GM18951 (cell line): ENCODE results near the gene ABAT.

Source experiments
- POLR2A ChIP-seq: IDR thresholded peaks from 4 replicates; pipeline ENCODE4 v1.6.1; 2011; ENCODE audit warnings: mild to moderate bottlenecking; ENCODE audit not compliant: insufficient read length, insufficient read depth; ENCODE audit errors: extremely low read depth
- in situ Hi-C: fragments of 300-500 bp; cut with MboI; formaldehyde crosslinking; loops from one replicate; pipeline ENCODE4 v1.12.0; 2022; ENCODE audit warnings: low sequenced_read_pairs, mixed read lengths, inconsistent platforms; ENCODE audit not compliant: unreplicated experiment

Gene ABAT

DNA sequence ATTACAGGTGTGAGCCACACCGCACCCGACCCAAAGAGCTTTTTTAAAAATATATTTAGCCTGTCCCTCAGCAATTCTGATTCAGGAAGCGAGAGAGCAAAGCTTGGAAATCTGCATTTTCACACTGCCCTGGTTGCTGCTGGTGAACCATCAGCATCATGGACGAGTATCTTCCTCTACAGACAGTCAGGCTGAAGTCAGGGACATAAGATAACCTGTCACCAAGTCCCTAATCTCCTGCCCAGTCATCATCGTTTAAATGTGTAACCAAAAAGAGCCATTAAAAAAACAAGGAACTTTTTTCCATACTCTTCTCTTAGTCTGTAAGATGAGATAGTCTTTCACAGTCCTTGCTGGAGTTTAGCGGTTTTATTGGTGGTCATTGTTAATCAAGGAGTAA lies 129.9 kb downstream of the ABAT start:
- in situ Hi-C loops = no loop called here

DNA sequence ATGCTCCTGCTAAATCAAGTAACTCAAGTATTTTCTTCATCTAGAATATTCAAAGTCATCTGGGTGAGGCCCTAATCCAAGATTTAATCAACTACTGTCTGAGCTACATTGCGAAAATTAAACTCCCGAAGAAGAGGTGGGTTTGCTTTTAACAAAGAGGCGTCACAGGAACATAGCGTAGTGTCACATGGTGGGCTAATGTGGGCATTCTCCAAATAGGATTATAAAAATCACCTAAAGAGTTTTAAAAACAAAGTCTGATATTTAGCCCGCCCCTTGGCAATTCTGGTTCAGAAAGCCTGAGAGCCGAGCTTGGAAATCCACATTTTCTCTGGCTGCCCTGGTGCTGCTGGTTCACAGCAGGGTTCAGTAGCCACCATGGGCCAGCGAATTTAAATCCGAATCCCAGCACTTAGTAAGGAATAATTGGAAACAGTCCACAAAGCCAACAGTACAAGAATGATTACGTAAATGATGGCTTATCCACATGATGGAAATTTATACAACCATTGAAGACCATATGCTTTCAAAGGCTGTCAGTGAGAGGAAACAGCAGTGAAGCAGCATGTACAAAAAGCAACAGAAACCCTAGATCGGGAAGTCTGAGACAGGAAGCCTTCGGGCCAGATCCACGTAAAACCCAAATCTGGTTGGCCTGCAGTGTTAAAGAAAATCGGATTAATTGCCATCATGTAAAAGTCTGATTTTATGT lies 132.0 kb downstream of the ABAT start:
- no peak for TF ChIP-seq POLR2A
- in situ Hi-C loops = no loop called here

More for the DNA sequence above, 129.9 kb downstream of the ABAT start:
- TF ChIP-seq POLR2A = no peak

DNA sequence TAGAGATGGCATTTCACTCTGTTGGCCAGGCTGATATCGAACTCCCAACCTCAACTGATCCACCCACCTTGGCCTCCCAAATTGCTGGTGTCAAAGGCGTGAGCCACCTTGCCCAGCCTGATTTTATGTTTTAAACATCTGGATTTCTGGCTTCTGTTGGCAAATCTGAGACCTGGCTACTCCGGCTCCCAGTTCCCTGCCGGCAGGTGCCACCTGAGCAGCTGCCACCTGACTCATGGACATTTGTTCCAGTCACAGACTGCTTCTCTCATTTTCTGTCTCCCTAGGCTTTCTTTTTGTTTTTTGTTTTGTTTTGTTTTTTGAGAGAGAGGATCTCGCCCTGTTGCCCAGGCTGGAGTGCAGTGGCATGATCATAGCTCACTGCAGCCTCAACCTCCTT lies 132.8 kb downstream of the ABAT start:
- in situ Hi-C loops = no loop called here
- no peak for TF ChIP-seq POLR2A

DNA sequence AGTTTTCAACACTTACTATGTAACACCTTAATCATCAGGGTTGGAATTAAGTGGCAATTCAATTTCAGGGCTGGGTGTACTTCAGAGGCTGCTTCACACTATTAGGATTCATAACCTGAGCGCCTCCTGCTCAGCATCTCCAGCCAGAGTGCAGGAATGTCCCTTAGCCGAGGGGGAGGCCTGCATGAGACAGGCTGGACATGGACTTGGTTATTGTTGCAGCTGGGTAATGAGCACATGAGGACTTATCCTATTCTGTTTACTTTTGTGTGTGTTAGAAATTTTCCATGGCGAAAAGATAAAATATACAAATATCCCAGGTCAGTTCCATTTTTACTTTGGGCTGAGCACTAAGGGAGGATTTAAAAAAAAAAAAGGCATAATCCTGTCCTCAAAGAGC lies 133.6 kb downstream of the ABAT start:
- TF ChIP-seq POLR2A = no peak
- in situ Hi-C loops = no loop called here

DNA sequence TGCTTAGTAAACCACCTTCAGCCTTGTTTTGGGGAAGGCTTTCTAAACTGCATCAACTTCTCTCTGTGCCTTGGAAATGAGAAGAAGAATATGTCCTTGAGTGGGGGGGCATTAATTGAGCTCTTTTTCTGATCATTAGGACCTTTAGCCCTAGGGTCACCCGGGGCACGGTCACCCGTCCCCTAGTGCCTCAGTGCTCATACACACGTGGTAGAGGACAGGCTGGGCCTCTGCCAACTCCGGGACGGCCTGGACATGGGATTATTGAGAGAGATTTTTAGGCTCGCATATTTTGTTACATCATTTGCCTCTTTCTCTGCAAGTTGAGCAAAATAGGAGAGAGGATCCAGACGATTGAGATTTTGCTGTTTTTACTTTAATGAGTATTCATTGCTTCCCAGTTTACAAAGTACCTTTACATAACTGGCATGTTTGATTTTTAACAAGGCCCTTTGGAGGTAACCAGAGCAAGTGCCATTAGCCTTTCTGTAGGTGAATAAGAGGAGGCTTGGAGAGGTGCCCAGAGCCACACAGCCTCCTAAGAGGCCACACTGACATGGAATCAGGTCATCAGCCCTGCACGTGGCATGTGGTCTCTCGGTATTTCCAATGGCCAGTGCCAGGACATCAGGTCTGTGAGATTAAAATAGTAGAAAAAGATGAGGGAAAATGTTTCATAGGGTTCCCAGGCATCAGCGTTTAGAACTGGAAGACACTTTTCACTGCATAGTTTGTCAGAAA lies 134.4 kb downstream of the ABAT start:
- in situ Hi-C loops = no loop called here
- TF ChIP-seq POLR2A = no peak

DNA sequence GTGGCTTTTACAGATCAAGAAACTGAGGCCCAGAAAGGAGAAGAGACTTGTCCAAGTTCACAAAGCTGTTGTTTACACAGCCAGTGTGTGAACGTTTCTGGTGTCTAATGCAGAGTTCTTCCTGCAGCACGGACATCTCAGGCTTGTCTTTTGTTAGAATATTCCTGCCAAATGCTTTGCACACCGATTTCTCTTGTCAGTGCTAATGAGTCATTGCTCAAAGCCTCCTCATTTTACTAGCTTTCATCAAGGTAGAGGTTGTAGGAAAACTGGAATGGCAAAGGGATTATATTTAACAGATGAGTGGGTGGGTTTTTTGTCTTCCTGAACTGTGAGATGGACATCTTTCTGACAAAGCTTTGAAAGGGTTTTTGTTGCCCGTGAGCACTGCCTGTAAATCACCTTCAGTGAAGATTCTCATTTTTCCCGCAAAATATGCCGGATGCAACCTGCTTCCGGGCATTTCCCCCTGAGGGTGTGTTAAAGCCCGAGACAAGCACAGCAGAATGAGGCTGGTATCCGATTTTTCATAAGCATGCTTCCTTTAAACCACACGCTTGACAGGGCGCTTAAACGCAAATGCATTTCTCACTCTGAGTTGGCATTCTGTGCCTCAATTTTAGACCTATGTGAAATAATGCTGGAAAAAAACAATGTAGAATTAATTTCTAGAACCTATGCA lies 137.9 kb downstream of the ABAT start:
- in situ Hi-C loops = no loop called here
- TF ChIP-seq POLR2A = no peak

DNA sequence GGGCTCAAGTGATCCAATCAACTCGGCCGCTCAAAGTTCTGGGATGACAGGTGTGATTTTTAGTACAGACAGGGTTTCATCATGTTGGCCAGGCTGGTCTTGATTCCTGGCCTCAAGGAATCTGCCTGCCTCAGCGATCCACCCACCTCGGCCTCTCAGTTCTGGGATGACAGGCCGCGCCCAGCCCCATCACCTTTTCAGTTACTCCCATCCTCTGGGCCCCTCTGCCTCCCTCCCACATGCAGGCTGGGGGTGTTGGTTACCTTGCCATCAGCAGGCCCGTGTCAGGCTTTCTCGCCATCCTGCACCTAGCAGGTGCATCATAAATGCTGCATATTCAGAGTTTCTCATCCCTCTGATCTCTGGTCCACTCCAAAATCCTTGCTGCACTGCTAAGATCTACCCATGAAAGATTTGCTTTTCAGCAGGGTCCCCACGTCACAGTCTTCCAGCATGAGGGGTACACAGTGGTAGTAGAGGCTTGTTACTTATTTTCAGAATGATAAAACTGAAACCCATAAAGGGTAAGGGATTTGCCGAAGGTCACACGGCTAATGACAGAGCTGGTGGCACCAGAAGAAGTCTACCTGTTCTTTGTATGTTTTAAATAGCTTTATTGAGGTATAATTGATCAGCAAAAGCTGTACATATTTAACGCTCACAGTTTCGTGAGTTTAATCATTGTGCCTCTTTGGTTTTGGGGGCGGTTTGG lies 139.8 kb downstream of the ABAT start:
- in situ Hi-C loops = no loop called here
- TF ChIP-seq POLR2A = no peak

DNA sequence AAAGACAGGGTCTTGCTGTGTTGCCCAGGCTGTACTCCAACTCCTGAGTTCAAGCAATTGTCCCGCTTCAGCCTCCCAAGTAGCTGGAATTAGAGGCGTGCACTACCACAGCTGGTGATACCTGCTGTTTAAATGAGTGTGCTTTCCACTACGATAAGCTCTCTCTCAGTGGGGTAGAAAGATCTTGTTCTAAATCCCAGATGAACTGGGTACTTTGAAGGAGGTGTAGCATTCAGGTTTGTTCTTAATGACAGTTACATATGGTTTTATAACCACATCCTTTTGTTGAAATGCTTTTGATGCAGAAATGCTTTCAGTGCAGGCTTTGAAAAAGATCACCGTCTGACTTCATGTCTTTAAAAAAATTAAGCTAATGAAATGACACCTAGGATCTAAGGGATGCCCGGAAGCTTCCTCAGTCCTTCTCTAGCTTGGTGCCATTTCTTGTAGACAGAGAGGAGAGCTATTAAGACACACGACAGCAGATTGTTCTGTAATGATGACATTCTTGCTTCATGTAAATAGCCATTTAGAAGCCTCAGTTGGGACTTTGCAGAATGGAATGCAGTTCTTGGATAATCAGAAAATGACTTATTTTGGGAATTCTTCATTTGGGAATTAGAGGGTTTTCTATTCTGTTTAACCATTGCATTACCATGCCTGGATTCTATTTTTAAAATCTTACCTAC lies 142.7 kb downstream of the ABAT start:
- TF ChIP-seq POLR2A = no peak
- in situ Hi-C loops = no loop called here

DNA sequence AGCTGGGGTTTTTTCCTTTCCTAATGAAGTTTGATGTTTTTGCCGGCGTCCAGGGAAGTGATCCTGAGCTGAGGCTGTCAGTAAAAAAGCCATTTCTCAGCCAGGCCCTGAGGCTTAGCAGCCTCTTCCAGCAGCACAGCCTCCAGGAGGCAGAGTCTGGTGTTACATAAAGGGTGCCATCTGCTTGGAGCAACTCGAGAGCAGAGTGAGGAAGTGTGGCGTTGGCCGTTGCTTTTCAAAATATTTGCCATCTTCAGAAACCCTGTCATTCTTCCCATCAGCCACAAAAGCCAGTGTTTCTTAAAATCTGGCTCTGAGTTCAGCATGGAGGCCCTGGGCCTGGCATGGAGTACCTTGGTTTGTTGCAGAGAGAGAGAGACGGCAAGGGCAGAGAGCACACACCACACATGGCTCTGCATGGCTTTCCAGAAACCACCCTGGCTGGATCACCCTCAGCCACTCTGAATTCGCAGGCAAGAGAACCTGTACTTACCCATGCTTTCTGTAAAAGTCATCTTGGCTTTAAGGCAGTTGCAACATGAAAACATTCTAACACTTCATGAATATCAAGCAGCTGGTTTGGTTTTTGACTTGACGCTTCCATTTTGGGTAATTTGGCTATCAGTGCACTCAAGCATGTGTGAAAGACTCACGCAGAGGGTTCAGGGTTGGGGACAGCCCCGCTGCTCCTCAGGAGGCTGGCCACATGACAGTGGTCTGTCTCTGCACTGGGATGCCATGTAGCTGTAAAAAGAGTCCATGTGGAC lies 144.3 kb downstream of the ABAT start:
- TF ChIP-seq POLR2A = no peak
- in situ Hi-C loops = no loop called here

DNA sequence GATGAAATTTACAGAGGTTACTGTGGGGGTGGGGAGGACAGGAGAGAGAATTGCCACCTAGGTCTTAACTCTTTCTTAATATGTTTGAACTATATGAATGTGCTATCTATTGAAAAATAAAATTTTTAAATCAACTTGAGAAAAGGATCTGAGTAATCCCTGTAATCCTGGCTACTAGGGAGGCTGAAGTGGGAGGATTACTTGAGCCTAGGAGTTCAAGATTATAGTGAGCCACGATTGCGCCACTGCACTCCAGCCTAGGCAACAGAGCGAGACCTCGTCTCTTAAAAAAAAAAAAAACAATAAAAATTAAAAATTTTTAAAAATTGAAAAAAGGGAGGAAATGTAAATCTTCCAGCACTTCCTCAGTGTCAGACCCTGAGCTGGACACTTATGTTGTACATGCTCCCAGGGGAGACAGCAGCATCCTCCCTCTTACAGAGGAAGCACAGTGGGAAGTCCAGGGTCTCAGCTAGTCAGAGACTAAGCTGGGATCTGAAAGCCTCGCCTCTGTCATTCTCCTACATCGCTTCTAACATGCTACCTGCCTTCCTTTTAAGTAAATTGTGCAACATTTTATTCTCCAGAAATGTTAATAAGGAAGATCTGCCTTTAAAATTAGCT lies 145.1 kb downstream of the ABAT start:
- no peak for TF ChIP-seq POLR2A
- in situ Hi-C loops = no loop called here

DNA sequence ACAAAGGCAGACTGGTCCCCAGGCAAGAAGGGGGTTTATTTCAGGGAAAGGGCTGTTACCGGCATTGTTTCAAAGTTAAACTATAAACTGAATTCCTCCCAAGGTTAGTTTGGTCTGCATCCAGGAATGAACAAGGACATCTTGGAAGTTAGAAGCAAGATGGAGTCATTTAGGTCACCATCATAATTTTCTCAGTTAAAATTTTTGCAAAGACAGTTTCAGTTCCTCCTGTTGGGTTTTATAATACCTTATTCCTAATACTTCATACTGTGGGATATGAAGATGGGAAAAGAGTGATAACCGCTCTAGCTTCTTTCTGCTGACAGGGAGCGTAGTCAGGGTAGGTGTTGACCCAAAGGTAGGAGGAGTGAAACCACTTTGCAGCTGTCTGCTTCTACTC lies 148.0 kb downstream of the ABAT start:
- in situ Hi-C loops = no loop called here

DNA sequence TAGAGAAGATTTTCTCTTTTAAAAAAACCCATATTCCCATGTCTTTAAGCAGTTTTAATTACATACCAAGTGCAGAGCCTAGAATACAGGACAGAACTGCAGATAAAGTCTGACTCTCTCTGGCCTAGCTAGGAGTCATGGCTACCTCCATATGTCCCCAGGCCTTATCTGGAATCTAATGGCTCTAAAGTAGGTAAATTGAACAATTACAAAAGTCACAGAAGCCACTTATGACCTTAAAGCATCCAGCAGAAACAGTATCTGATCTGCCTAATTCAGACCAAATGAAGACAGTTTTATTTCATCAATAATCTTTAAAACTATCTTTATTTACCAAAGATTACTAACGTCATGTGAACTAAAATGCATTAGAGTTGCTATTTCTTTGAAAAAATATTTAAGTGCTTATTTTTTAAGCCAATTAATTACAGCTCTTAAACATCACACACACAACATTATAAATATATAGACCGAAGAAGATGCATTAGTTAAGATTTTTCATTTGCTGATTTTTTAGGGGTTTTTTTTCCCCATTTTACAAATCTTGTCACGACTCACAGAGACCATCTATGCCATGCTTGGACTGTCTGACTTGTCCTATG lies 152.0 kb downstream of the ABAT start:
- in situ Hi-C loops = no loop called here
- TF ChIP-seq POLR2A = no peak

More for the DNA sequence above, 148.0 kb downstream of the ABAT start:
- no peak for TF ChIP-seq POLR2A
